ENCODE measurements around the gene GPRC5C.
"Not testable (repeated sequence)": the region's sequence is repeated elsewhere in the genome, so short reads cannot be mapped to it uniquely, and the experiment has no call there.

The GPRC5C gene

GRCh38 chr17:74404789-74405188 is 27.1 kb upstream of the GPRC5C start:
- DNase-seq (ENCODE audit: low read depth in 2 of 3, low spot score in 2 of 3) = no peak

- not testable (repeated sequence) for DNase-seq (ENCODE audit: low read depth in 2 of 3, low spot score in 2 of 3)
These were observed 26.6 kb upstream of the GPRC5C start for GRCh38 chr17:74405311-74405710.

GRCh38 chr17:74407384-74407783 is 24.5 kb upstream of the GPRC5C start:
- no peak for DNase-seq (ENCODE audit: low read depth in 2 of 3, low spot score in 2 of 3)

- no peak for DNase-seq (ENCODE audit: low read depth in 2 of 3, low spot score in 2 of 3)
These were observed 23.6 kb upstream of the GPRC5C start for GRCh38 chr17:74408262-74408661.

- DNase-seq (ENCODE audit: low read depth in 2 of 3, low spot score in 2 of 3) = no peak
These were observed 23.1 kb upstream of the GPRC5C start for GRCh38 chr17:74408815-74409214.

- no peak for DNase-seq (ENCODE audit: low read depth in 2 of 3, low spot score in 2 of 3)
These were observed 21.9 kb upstream of the GPRC5C start for GRCh38 chr17:74410001-74410443.

GRCh38 chr17:74412581-74412980 is 19.3 kb upstream of the GPRC5C start:
- no peak for DNase-seq (ENCODE audit: low read depth in 2 of 3, low spot score in 2 of 3)

GRCh38 chr17:74413491-74413890 is 18.4 kb upstream of the GPRC5C start:
- DNase-seq (ENCODE audit: low read depth in 2 of 3, low spot score in 2 of 3) = no peak

- no peak for DNase-seq (ENCODE audit: low read depth in 2 of 3, low spot score in 2 of 3)
These were observed 17.4 kb upstream of the GPRC5C start for GRCh38 chr17:74414510-74414909.

GRCh38 chr17:74415608-74416396 is 16.1 kb upstream of the GPRC5C start:
- DNase-seq (ENCODE audit: low read depth in 2 of 3, low spot score in 2 of 3) = no peak

GRCh38 chr17:74417178-74418045 is 14.5 kb upstream of the GPRC5C start:
- no peak for DNase-seq (ENCODE audit: low read depth in 2 of 3, low spot score in 2 of 3)

- no peak for DNase-seq (ENCODE audit: low read depth in 2 of 3, low spot score in 2 of 3)
These were observed 11.9 kb upstream of the GPRC5C start for GRCh38 chr17:74419928-74420411.

- no peak for DNase-seq (ENCODE audit: low read depth in 2 of 3, low spot score in 2 of 3)
These were observed 7.8 kb upstream of the GPRC5C start for GRCh38 chr17:74424117-74424516.

GRCh38 chr17:74424657-74425056 is 7.2 kb upstream of the GPRC5C start:
- no peak for DNase-seq (ENCODE audit: low read depth in 2 of 3, low spot score in 2 of 3)

- no peak for DNase-seq (ENCODE audit: low read depth in 2 of 3, low spot score in 2 of 3)
These were observed 5.3 kb upstream of the GPRC5C start for GRCh38 chr17:74426551-74427047.

- no peak for DNase-seq (ENCODE audit: low read depth in 2 of 3, low spot score in 2 of 3)
These were observed 4.7 kb upstream of the GPRC5C start for GRCh38 chr17:74427048-74427762.

- no peak for DNase-seq (ENCODE audit: low read depth in 2 of 3, low spot score in 2 of 3)
These were observed 4.1 kb upstream of the GPRC5C start for GRCh38 chr17:74427763-74428153.

- DNase-seq (ENCODE audit: low read depth in 2 of 3, low spot score in 2 of 3) = no peak
These were observed 2.1 kb upstream of the GPRC5C start for GRCh38 chr17:74429604-74430384.

GRCh38 chr17:74430385-74430705 is 1.5 kb upstream of the GPRC5C start:
- no peak for DNase-seq (ENCODE audit: low read depth in 2 of 3, low spot score in 2 of 3)

- no peak for DNase-seq (ENCODE audit: low read depth in 2 of 3, low spot score in 2 of 3)
These were observed 951 bp upstream of the GPRC5C start for GRCh38 chr17:74430706-74431567.
